GM18499 (cell line): ENCODE data around the gene GRM5.

Experiments used
- ATAC-seq: cut with Tn5 transposase; IDR thresholded peaks from one replicate; pipeline ENCODE4 v1.9.1; 2021; ENCODE audit warnings: moderate number of reproducible peaks; ENCODE audit not compliant: insufficient read depth, unreplicated experiment

GRM5 gene

DNA sequence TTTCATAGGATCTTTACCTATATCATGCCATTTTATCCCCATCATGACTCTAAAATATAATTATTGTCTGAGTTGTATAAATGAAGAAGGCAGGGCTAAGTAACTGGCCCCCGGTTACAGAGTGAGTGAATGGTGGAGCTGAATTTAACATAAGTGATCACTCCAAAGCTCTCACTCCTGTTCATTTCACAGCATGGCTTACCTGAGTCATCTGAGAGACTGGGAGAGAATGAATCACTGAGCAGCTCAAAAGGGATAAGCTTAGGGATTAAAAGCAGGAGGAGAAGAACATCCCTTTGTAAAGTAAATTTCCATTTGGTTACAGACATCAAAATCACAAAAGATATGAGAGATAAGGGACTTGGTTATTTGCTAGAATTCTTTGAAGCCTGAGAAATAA lies 434.3 kb downstream of the GRM5 start:
- ATAC-seq = no peak

- no peak for ATAC-seq
Observed at GRCh38 chr11:88629496-88629895, 436.3 kb downstream of the GRM5 start.

GRCh38 chr11:88626216-88626615 lies 439.6 kb downstream of the GRM5 start:
- no peak for ATAC-seq

- no peak for ATAC-seq
Observed at GRCh38 chr11:88623531-88623930, 442.3 kb downstream of the GRM5 start.

- ATAC-seq = no peak
Observed at GRCh38 chr11:88620568-88621130, 445.1 kb downstream of the GRM5 start.

- no peak for ATAC-seq
Observed at GRCh38 chr11:88619656-88620385, 446.0 kb downstream of the GRM5 start.

DNA sequence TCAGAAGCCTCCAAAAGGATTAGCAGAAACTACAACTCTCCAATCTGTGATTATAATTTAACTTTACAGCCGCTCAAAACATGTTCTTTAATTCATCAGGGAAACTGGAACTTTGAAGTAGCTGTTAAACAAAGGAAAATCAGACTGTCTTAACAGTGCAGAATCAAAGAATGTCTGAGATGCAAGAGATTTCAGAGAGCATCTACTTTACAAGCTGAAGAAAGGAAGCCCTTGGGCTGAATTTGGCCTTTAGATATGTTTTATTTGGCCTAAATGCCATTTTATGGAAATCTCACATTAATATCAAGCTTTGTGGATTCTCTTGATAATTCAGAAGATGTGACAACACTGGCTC lies 446.7 kb downstream of the GRM5 start:
- no peak for ATAC-seq

DNA sequence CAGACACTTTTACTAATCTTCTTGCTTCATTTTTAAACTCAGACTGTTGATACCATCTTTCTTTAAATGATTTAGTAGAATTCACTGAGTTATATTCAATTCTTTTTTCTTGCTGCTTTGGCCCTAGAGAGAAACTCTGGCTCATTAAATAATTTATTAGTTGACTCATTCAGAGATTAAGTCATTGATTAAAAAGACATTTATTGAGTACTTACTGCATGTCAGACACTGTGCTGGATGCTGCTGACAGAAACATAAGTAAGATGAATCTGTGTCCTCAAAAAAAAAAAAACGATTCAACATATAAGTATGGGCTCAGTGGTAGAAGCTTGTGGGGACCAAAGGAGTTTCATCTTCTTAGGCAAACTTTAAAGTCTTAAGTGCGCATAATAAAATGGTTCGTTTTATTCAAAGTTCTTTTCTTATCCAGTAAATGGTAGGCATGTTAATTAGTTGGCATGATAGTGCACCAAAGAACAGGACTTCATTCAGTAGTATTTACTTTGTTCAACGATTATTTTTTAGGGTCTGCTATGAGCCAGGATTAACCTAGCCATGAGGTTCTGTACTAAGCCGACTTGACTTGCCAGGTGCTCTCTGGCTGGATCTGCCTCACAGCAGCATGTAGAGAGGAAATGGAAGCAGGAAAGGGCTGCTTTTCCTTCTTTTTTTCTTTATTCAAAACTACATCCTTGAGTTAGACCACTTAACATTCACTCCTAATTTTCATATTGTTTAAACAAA lies 447.3 kb downstream of the GRM5 start:
- no peak for ATAC-seq

DNA sequence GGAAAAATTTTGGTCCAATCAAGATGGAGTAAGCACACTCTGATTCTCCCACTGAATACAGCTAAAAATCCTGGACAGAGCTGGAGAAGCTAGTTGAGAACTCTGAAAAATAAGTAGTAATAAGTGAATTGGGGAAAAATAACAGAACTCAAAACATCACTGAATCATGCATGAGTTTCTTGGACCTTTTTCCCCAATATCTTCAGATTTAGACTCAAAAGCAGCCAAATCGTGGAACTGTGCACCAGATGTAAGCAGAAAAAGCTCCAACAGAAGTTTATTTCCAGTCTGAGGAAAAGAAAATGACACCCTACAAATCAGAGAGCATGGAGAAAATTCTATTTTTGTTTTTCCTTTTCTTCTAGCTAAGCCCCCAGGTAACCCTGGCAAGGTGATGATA lies 448.6 kb downstream of the GRM5 start:
- no peak for ATAC-seq

DNA sequence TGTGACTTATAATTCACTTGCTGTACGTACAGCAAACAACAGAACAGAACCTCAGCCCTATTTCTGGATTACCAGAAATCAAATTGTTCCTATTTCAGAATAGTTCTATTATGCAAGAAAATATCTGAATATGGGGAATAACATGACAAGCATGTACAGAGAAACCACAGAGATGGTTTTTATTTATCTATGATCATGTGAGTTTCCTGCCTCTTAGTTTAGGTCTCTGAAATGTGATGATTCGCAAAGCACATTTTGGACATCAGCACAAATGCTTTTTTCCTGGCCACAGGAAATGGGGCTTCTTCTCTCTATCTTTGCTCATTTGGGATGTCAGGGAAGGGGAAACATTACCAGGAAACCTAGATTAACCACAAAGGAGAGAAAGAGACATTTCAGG lies 461.5 kb downstream of the GRM5 start:
- no peak for ATAC-seq

DNA sequence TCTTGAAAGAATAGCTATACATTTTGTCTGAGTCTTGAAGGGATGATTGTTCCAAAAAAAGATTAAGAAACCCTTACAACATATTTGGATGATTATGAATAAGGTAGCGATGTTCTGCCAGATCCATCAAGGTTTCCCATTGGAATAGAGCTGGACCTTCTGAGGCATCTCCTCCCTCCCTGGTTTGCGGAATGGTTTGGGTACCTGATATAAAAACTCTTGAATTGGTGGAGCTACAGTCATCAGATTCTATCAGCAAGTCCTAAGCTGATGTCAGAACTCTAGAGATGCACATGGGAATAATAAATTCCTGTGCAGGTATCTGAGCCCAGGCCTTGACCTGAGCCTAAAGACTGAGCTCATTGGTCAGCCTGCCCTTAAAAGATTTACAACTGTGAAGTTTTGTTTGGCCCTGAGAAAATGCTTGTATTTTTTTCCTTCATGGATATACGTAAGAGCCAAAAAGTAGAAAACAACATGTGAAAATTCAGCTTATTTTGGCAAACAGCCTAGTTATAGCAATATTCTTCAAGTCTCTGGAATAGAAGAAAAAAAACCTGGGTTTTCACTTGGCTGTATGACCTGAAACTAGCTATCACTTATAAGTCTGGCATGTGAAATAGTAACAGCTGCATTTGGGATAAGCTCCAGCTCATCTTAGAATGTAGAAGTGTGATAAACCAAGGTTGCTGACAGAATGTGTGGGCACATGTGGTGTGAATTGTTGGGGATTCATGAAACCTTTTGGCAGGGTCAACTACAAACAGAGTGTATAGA lies 462.5 kb downstream of the GRM5 start:
- ATAC-seq = no peak

DNA sequence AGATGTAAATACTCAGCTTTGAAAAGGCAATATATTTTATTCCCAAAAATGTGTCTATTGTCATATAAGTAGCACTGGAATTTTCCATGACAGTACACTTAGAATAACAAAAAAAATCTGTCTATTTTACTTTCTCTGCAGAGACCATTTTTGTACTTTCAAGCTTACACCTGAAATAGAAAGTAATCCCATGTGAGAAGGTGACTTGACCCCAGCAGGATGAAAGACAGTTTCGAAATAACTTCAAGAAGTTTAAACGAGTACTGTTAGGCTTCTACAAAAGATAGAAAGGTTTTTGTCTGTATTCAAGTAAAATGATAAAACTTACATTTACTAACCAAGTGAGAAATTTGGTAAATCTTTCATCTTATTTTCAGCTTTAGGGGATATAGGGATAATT lies 468.4 kb downstream of the GRM5 start:
- ATAC-seq = no peak

GRCh38 chr11:88596786-88597185 lies 469.0 kb downstream of the GRM5 start:
- ATAC-seq = no peak

- no peak for ATAC-seq
Observed at GRCh38 chr11:88594274-88594950, 471.4 kb downstream of the GRM5 start.

- ATAC-seq = no peak
Observed at GRCh38 chr11:88590361-88590760, 475.4 kb downstream of the GRM5 start.

DNA sequence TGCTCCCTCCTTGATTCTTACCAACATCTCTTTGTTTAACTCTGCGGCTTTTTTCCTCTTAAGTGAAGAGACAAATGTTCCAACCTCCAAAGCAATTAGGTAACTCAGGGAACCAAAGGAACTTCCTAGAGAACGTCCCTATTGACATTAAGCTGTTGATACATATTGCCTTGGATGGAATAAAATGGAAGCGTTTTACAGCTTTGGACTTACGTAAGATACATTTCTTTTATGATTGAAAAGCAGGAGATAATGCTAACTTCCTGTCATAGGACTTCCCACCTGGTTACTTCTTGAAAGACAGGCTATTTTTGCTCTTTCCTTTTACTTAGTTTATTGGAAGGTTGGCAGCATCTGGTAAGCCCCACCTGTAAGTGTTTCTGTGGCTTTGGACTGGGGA lies 482.5 kb downstream of the GRM5 start:
- ATAC-seq = no peak

DNA sequence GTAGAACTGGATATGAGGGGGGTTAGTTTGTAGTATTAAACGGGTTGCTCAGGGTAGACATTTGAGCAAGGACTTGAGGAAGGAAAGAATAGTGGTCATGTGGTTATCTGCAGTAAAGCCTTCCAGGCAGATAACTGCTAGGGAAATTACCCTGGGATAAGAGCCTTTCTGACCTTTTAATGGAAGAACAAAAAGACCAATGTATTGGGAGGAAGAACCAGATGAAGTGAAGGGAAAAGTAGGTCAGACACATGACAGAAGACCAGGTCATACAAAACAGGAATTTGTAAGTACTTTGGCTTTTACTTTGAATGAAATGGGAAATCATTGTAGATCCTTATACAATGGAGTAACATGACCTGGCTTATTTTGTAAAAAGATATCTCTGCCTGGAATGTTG lies 486.3 kb downstream of the GRM5 start:
- ATAC-seq = no peak

GRCh38 chr11:88576741-88577140 lies 489.0 kb downstream of the GRM5 start:
- no peak for ATAC-seq

GRCh38 chr11:88575916-88576315 lies 489.9 kb downstream of the GRM5 start:
- ATAC-seq = no peak

- ATAC-seq = no peak
Observed at GRCh38 chr11:88569342-88569741, 496.4 kb downstream of the GRM5 start.
